Endothelial cell of hepatic sinusoid (primary cell): ENCODE measurements around the gene TMUB2.
"Not testable (repeated sequence)": the region's sequence is repeated elsewhere in the genome, so short reads cannot be mapped to it uniquely, and the experiment has no call there.

Experiments used
- in situ Hi-C: cut with HindIII; loops from 2 replicates; pipeline ENCODE4 v1.10.0; 2017; ENCODE audit warnings: low sequenced_read_pairs

The TMUB2 gene

GRCh38 chr17:44186307-44187130 is at the start of gene TMUB2:
TSS of gene TMUB2 (plus strand) at chr17:44186972. CDS start at chr17:44187709, 737 bp downstream.
- in situ Hi-C loops: no loop called here

- in situ Hi-C loops: no loop called here
These were observed 48.7 kb upstream of the TMUB2 start for GRCh38 chr17:44137891-44138709.

DNA sequence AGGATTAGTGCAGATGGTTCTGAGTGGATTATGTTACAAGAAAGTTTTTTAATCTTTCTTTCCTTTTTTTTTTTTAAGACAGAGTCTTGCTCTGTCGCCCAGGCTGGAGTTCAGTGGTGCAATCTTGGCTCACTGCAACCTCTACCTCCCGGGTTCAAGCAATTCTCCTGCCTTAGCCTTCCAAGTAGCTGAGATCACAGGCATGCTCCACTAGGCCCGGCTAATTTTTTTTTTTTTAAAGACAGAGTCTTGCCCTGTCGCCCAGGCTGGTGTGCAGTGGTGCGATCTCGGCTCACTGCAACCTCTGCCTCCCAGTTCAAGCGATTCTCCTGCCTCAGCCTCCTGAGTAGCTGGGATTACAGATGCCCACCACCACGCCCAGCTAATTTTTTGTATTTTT is 42.9 kb upstream of the TMUB2 start:
- in situ Hi-C loops: not testable (repeated sequence)

GRCh38 chr17:44144966-44145739 is 41.6 kb upstream of the TMUB2 start:
- in situ Hi-C loops: no loop called here

GRCh38 chr17:44146375-44147346 is 40.1 kb upstream of the TMUB2 start:
- in situ Hi-C loops: no loop called here

- in situ Hi-C loops: no loop called here
These were observed 39.0 kb upstream of the TMUB2 start for GRCh38 chr17:44147812-44148211.

DNA sequence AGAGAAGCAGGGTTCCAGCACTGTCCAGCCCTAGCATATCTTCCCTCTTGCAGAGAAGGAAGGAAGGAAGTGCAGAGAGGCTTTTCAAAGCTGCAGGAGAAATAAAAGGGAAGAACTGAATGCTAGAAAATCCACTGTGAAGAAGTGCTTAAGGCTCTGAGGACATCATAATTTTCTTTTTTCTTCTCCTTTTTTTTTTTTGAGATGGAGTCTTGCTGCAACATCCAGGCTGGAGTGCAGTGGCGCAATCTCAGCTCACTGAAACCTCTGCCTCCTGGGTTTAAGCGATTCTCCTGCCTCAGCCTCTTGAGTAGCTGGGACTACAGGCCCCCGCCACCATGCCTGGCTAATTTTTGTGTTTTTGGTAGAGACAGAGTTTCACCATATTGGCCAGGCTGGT is 37.7 kb upstream of the TMUB2 start:
- in situ Hi-C loops: not testable (repeated sequence)

- in situ Hi-C loops: no loop called here
These were observed 36.9 kb upstream of the TMUB2 start for GRCh38 chr17:44149750-44150329.

DNA sequence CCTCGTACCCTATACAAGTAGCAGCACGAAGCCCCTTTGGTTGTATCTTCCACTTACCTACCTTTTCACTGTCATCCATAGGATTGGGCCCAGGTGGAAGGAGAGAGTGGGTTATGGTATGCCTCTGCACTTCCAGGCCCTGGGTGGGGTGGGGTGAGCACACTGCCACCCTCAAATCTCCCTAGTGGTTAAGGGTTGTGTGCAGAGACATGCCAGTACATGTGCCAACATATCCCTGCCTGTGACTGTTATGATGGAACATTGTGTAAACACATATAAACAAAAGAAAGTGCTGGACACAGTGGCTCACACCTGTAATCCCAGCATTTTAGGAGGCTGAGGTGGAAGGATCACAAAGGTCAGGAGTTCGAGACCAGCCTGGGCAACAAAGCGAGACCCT is 33.9 kb upstream of the TMUB2 start:
- in situ Hi-C loops: no loop called here

- in situ Hi-C loops: no loop called here
These were observed 31.3 kb upstream of the TMUB2 start for GRCh38 chr17:44155488-44155887.

GRCh38 chr17:44159519-44160210 is 27.1 kb upstream of the TMUB2 start:
- in situ Hi-C loops: no loop called here

DNA sequence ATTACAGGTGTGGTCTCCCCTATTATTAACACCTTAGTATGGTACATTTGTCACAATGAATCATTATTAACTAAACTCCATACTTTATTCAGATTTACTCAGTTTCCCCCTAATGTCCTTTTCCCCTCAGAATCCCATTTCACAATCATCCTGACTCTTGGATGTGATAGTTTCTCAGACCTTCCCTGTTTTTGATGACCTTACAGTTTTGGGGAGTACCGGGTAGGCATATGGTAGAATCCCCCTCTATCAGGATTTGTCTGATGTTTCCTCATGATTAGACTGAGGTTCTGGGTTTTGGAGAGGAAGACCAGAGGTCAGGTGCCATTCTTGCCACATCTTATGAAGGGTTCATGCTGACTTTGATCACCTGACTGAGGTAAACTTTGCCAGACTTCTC is 22.3 kb upstream of the TMUB2 start:
- in situ Hi-C loops: no loop called here

GRCh38 chr17:44167181-44167861 is 19.5 kb upstream of the TMUB2 start:
- in situ Hi-C loops: no loop called here

GRCh38 chr17:44170135-44170498 is 16.7 kb upstream of the TMUB2 start:
- in situ Hi-C loops: no loop called here

- in situ Hi-C loops: no loop called here
These were observed 16.1 kb upstream of the TMUB2 start, which contains the start of gene ASB16 for GRCh38 chr17:44170499-44171201. TSS of gene ASB16 (plus strand) at chr17:44170704. CDS start at chr17:44170790, 86 bp downstream.

- in situ Hi-C loops: no loop called here
These were observed 14.8 kb upstream of the TMUB2 start for GRCh38 chr17:44171931-44172455.

DNA sequence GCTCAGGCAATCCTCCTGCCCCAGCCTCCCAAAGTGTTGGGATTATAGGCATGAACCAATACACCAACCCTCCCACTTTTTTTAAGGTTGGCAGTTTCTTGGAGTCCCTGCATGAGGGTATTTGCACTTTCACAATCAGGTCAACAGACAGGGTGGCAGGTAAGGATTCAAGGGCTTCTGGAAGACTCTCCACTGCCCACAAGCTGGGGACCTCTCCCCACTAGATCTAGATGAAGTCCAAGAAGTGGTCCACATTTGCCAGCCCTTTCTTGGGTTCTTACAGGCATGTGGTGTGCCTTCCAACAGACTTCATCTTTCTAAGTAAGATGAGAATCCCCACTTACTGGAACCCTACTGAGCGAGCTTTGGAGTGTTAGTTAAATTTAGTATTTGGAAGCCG is 12.3 kb upstream of the TMUB2 start:
- in situ Hi-C loops: no loop called here

DNA sequence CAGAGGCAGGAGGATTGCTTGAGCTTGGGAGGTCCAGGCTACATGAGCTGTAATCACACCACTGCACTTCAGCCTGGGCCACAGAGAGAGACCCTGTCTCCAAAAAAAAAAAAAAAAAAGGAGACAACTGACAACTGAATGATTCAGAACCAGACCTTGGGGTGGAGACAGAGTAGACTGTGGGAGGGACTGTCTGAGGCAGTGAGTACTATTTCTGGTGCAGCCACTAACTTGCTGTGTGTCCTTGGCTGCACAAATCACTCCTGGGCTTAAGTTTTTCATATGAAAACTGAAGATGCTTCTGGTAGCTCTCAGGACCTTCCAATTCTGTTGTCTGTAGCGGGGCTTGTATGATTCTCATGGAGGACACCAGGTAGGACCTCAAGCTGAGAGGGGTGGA is 10.5 kb upstream of the TMUB2 start:
- in situ Hi-C loops: no loop called here
